ENCODE measurements around the gene TARBP1. TPM values are rescaled to one million over a fixed set of nuclear protein-coding genes. Genes with fewer than 3 reads are reported as not detected.

Gene TARBP1
- polyA plus RNA-seq, 2 of the 4 experiments (the other 2 are of a cell fraction): 22.4 to 41.1 TPM

DNA sequence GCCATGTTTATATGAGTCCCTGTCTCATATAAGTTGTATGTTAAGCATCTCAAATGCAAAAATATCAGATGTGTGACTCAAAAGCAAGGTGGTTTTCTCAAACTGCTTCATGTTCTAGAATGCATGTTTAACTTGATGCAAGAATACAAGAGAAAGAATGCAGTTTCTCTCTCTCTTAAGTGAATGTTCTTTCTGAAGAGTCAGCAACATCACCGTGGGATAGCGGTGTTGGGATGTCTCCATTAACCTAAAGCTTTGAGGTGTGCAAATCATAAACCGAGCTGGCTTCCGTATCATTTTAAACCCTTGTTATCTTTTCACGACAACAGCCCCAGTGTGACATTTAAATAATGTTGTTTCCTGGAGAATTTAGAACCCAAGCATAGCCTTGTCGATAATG, 48.4 kb upstream of the TARBP1 start:
- ATAC-seq: no peak
- 94% methylated on average over 6 of the region's 6 CpGs for WGBS (ENCODE audit: missing lambda C conversion rate)
- ChIA-PET POLR2A (no interaction called here), CTCF (interaction anchor here (1.1 to 2.0 kb wide), 2 partner anchors 28 kb away, joined by 4 to 7 read pairs; no protein-coding TSS in a partner anchor)
- 0 out of 3 replicates have a peak, but pooled peaks cover 2% of the 10 kb centered on the region for H3K9me3 ChIP-seq
- H3K4me3 ChIP-seq: no peak overlapping the region
- H3K4me2 ChIP-seq: no peak overlapping the region
- no peak for DNase-seq (ENCODE audit: low read depth in 1 of 2, low spot score in 1 of 2)
- peak overlapping the region in 1 of 2 experiments; percentile 46; a peak in 2 of 6 replicates for H3K27ac ChIP-seq
- no peak for FAIRE-seq
- no peak for TF ChIP-seq ZC3H11A (IDR thresholded peaks at IDR 0.05)
- TF ChIP-seq CBX2 (IDR thresholded peaks at IDR 0.05; ENCODE audit: borderline replicate concordance, low read depth): no peak
- TF ChIP-seq, protein P1, sequence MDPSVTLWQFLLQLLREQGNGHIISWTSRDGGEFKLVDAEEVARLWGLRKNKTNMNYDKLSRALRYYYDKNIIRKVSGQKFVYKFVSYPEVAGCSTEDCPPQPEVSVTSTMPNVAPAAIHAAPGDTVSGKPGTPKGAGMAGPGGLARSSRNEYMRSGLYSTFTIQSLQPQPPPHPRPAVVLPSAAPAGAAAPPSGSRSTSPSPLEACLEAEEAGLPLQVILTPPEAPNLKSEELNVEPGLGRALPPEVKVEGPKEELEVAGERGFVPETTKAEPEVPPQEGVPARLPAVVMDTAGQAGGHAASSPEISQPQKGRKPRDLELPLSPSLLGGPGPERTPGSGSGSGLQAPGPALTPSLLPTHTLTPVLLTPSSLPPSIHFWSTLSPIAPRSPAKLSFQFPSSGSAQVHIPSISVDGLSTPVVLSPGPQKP (IDR thresholded peaks at IDR 0.05; ENCODE audit: low read depth, low read length): no peak
- TF ChIP-seq, protein P2, sequence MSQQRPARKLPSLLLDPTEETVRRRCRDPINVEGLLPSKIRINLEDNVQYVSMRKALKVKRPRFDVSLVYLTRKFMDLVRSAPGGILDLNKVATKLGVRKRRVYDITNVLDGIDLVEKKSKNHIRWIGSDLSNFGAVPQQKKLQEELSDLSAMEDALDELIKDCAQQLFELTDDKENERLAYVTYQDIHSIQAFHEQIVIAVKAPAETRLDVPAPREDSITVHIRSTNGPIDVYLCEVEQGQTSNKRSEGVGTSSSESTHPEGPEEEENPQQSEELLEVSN (IDR thresholded peaks at IDR 0.05; ENCODE audit: borderline replicate concordance, low read depth): no peak
- TF ChIP-seq NFE2L2 (conservative IDR thresholded peaks at IDR 0.05; ENCODE audit: low read length): no peak
- no peak for TF ChIP-seq JUN (IDR thresholded peaks at IDR 0.05)
- no peak for TF ChIP-seq ZNF302 (CRISPR knock-in tag; IDR thresholded peaks at IDR 0.05)
- TF ChIP-seq JUNB (IDR thresholded peaks at IDR 0.05): no peak
- TF ChIP-seq POLR2AphosphoS2 (conservative IDR thresholded peaks at IDR 0.05; ENCODE audit: low read length): no peak
- TF ChIP-seq HDAC2 (IDR thresholded peaks at IDR 0.05): no peak
- no peak for TF ChIP-seq ZFP36 (IDR thresholded peaks at IDR 0.05; ENCODE audit: borderline replicate concordance, partially characterized antibody)
- TF ChIP-seq POLR2A (IDR thresholded peaks at IDR 0.05; ENCODE audit: low read length): no peak
- TF ChIP-seq, protein P3, sequence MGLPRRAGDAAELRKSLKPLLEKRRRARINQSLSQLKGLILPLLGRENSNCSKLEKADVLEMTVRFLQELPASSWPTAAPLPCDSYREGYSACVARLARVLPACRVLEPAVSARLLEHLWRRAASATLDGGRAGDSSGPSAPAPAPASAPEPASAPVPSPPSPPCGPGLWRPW (IDR thresholded peaks at IDR 0.05): no peak
- no peak for TF ChIP-seq MAZ (IDR thresholded peaks at IDR 0.05; ENCODE audit: borderline replicate concordance, low read depth, low read length)
- peaks cover 26% of the 10 kb centered on the region for H3K4me1 ChIP-seq

DNA sequence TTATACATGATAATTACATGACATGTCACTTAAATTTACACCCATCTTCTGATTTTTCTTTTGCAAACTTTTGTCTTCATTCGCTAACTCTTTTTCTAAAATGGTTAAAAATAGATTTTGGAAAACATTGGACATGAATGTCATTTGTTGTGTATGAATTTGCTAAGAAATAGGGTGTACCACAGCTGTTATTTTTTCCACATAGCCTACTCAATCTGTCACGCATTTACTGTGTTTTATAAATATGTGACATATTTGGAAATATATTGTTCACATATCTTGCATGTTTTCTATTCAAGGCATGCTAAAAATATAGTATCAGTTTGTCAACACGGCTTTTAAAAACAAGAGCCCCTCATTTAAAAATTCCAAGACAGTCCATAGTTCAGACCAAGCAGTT, 47.9 kb upstream of the TARBP1 start:
- H3K9me3 ChIP-seq: 0 out of 3 replicates have a peak, but pooled peaks cover 2% of the 10 kb centered on the region
- WGBS (ENCODE audit: missing lambda C conversion rate): 79% methylated on average over 3 of the region's 3 CpGs
- H3K4me3 ChIP-seq: no peak overlapping the region
- POLR2A ChIA-PET: no interaction called here
- TF ChIP-seq, protein P4, sequence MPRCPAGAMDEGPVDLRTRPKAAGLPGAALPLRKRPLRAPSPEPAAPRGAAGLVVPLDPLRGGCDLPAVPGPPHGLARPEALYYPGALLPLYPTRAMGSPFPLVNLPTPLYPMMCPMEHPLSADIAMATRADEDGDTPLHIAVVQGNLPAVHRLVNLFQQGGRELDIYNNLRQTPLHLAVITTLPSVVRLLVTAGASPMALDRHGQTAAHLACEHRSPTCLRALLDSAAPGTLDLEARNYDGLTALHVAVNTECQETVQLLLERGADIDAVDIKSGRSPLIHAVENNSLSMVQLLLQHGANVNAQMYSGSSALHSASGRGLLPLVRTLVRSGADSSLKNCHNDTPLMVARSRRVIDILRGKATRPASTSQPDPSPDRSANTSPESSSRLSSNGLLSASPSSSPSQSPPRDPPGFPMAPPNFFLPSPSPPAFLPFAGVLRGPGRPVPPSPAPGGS (IDR thresholded peaks at IDR 0.05): no peak
- no peak for TF ChIP-seq NPAS2 (CRISPR knock-in tag; IDR thresholded peaks at IDR 0.05; ENCODE audit: borderline replicate concordance)
- TF ChIP-seq ESRRA (IDR thresholded peaks at IDR 0.05; ENCODE audit: borderline replicate concordance, low read length): no peak
- TF ChIP-seq, protein P2 (IDR thresholded peaks at IDR 0.05; ENCODE audit: borderline replicate concordance, low read depth): no peak
- TF ChIP-seq JUNB (IDR thresholded peaks at IDR 0.05): no peak
- TF ChIP-seq CHD2 (IDR thresholded peaks at IDR 0.05; ENCODE audit: low read length, partially characterized antibody): no peak
- TF ChIP-seq SREBF2 (IDR thresholded peaks at IDR 0.05): no peak
- TF ChIP-seq TP53 (CRISPR knock-in tag; IDR thresholded peaks at IDR 0.05): no peak
- FAIRE-seq: no peak
- H3K4me1 ChIP-seq: peaks cover 30% of the 10 kb centered on the region
- H3K4me2 ChIP-seq: no peak overlapping the region
- no peak for ATAC-seq
- DNase-seq (ENCODE audit: low read depth in 1 of 2, low spot score in 1 of 2): no peak
- H3K27ac ChIP-seq: peak overlapping the region in 1 of 2 experiments; percentile 46; a peak in 2 of 6 replicates
- CTCF ChIA-PET: interaction anchor here (1.0 to 2.0 kb wide), 2 partner anchors 19 to 28 kb away, joined by 4 to 7 read pairs; no protein-coding TSS in a partner anchor
